MCF 10A (cell line): Measurements from ENCODE around the gene NUDT22. TPM values are rescaled to one million over a fixed set of nuclear protein-coding genes. Genes with fewer than 3 reads are reported as not detected.
A peak's percentile ranks its signal among the peaks of the same experiment; 100 is the strongest.

Experiments used
- BruUV-seq: library from RNA; stranded (reverse); fragments of 400-500 nt; replicated peaks from 2 replicates; lab custom pipeline; 2021; lab: Mats Ljungman, UMichigan
- CTCF ChIA-PET: fragments of 300-600 bp; sonication (Branson Sonifier 250); formaldehyde crosslinking; extraction: SDS; loops from one replicate; lab custom pipeline; 2021; ENCODE audit warnings: antibody characterized with exemption, inconsistent platforms; lab: Yijun Ruan, JAX
- POLR2A ChIA-PET: fragments of 300-600, 350-650 bp; sonication (Branson Sonifier 250); formaldehyde crosslinking; extraction: SDS; loops from one replicate; lab custom pipeline; 2020; ENCODE audit warnings: antibody characterized with exemption, inconsistent platforms; lab: Yijun Ruan, JAX
- DNase-seq: peaks from one replicate; pipeline ENCODE4 v3.0.0-alpha.2; 2018; ENCODE audit not compliant: unreplicated experiment
- H3K27ac Mint-ChIP-seq: one replicate; pipeline ENCODE4 v1.8.0; 2022; ENCODE audit warnings: mild to moderate bottlenecking, low read depth, mixed read lengths; ENCODE audit not compliant: unreplicated experiment
- H3K27me3 Mint-ChIP-seq: one replicate; pipeline ENCODE4 v1.8.0; 2022; ENCODE audit warnings: mixed read lengths; ENCODE audit not compliant: insufficient read depth, unreplicated experiment
- H3K36me3 Mint-ChIP-seq: one replicate; pipeline ENCODE4 v1.8.0; 2022; ENCODE audit warnings: mild to moderate bottlenecking, moderate library complexity, mixed read lengths; ENCODE audit not compliant: insufficient read depth, unreplicated experiment
- H3K4me1 Mint-ChIP-seq: one replicate; pipeline ENCODE4 v1.8.0; 2022; ENCODE audit warnings: mixed read lengths; ENCODE audit not compliant: insufficient read depth, unreplicated experiment
- H3K4me3 Mint-ChIP-seq: one replicate; pipeline ENCODE4 v1.8.0; 2022; ENCODE audit warnings: mild to moderate bottlenecking, moderate library complexity, mixed read lengths; ENCODE audit not compliant: unreplicated experiment
- H3K9me3 Mint-ChIP-seq: one replicate; pipeline ENCODE4 v1.8.0; 2022; ENCODE audit warnings: mixed read lengths; ENCODE audit not compliant: unreplicated experiment
- intact Hi-C: fragments of 100-400 bp; cut with micrococcal nuclease; formaldehyde crosslinking; loops from 2 replicates; pipeline ENCODE4 v1.14.1; 2022
- total RNA-seq: library from RNA; stranded (reverse); gene quantifications from 2 replicates; pipeline ENCODE4 v1.2.3, GENCODE V29; 2022
- TF ChIP-seq, protein P1 (sequence below): fragments of 200-600 bp; IDR thresholded peaks from one replicate; pipeline ENCODE4 v1.8.0; 2022; ENCODE audit warnings: antibody characterized with exemption, mild to moderate bottlenecking; ENCODE audit not compliant: unreplicated experiment

Gene NUDT22
- total RNA-seq, 1 experiment from 2014 or later = 51.0 TPM

DNA sequence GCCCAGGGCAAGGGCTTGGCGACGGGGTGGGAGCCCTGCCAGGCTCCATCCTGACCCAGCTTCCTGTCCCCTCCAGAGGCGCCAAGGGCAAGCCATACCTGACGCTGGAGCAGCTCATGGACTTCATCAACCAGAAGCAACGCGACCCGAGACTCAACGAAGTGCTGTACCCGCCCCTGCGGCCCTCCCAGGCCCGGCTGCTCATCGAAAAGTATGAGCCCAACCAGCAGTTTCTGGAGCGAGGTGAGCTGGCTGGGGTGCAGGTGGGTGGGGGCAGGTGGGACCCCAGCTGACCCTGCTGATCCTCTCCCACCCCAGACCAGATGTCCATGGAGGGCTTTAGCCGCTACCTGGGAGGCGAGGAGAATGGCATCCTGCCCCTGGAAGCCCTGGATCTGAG, 30.2 kb downstream of the NUDT22 start:
- Mint-ChIP-seq H3K9me3 (no peaks in the 10 kb centered on the region), H3K4me1 (peaks cover 6% of the 10 kb centered on the region), H3K4me3 (no peak overlapping the region), H3K27ac (no peak overlapping the region), H3K36me3 (peaks cover 24% of the 10 kb centered on the region), H3K27me3 (no peaks in the 10 kb centered on the region)
- ChIA-PET CTCF (interaction anchor here (0.7 to 1.5 kb wide), 2 partner anchors 48 to 51 kb away, joined by 3 to 5 read pairs; no protein-coding TSS in a partner anchor), POLR2A (interaction anchor here (1.6 to 3.1 kb wide), 2 partner anchors 11 to 13 kb away, joined by 5 to 10 read pairs; no protein-coding TSS in a partner anchor)
- TF ChIP-seq, protein P1, sequence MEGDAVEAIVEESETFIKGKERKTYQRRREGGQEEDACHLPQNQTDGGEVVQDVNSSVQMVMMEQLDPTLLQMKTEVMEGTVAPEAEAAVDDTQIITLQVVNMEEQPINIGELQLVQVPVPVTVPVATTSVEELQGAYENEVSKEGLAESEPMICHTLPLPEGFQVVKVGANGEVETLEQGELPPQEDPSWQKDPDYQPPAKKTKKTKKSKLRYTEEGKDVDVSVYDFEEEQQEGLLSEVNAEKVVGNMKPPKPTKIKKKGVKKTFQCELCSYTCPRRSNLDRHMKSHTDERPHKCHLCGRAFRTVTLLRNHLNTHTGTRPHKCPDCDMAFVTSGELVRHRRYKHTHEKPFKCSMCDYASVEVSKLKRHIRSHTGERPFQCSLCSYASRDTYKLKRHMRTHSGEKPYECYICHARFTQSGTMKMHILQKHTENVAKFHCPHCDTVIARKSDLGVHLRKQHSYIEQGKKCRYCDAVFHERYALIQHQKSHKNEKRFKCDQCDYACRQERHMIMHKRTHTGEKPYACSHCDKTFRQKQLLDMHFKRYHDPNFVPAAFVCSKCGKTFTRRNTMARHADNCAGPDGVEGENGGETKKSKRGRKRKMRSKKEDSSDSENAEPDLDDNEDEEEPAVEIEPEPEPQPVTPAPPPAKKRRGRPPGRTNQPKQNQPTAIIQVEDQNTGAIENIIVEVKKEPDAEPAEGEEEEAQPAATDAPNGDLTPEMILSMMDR = no peak
- DNase-seq = no peak
- intact Hi-C loops = no loop called here
- no TSS peak for BruUV-seq

DNA sequence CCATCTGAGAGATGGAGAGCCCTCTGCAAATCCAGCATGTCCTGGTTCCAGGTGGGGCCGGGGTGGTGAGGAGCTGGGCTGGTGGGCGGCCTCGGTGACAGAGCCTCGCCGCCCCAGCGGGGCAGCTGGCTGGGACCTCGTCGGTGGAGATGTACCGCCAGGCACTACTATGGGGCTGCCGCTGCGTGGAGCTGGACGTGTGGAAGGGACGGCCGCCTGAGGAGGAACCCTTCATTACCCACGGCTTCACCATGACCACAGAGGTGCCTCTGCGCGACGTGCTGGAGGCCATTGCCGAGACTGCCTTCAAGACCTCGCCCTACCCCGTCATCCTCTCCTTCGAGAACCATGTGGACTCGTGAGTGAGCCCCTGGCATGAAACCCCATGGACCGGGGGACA, 32.3 kb downstream of the NUDT22 start:
- Mint-ChIP-seq H3K36me3 (peaks cover 36% of the 10 kb centered on the region), H3K27me3 (no peaks in the 10 kb centered on the region), H3K27ac (no peak overlapping the region), H3K9me3 (no peaks in the 10 kb centered on the region), H3K4me1 (peaks cover 6% of the 10 kb centered on the region), H3K4me3 (no peak overlapping the region)
- TF ChIP-seq, protein P1 = no peak
- ChIA-PET POLR2A (interaction anchor here (1.4 to 3.1 kb wide), 2 partner anchors 11 to 26 kb away, joined by 4 to 10 read pairs; partner anchors contain the start of gene BAD), CTCF (interaction anchor here (0.9 kb wide), 1 partner anchor 32 kb away, joined by 4 read pairs; no protein-coding TSS in a partner anchor)
- DNase-seq = no peak
- intact Hi-C loops = no loop called here
- BruUV-seq = no TSS peak

DNA sequence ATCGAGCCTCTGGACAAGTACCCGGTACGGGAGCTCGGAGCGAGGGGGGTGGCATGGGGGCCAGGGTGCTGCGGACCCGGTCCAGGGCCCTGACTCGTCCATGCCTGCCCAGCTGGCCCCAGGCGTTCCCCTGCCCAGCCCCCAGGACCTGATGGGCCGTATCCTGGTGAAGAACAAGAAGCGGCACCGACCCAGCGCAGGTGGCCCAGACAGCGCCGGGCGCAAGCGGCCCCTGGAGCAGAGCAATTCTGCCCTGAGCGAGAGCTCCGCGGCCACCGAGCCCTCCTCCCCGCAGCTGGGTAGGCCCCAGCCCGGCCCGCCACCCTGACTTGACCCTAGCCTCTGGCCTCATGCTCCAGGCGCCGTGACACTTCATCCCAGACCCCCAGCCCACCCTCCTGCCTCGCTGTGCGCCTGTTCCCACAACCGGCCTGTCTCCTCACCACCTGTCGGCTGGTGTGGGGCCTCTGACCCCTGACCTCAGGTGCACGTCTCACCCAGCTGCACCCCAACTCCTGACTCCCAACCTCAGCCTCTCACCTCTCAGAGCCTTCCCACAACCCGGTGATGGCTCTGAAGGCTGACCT, 33.0 kb downstream of the NUDT22 start:
- peaks cover 38% of the 10 kb centered on the region for H3K36me3 Mint-ChIP-seq
- peak overlapping the region; percentile 3 for H3K27ac Mint-ChIP-seq
- intact Hi-C loops = no loop called here
- no peak for DNase-seq
- no peaks in the 10 kb centered on the region for H3K27me3 Mint-ChIP-seq
- POLR2A ChIA-PET = interaction anchor here (1.2 kb wide), 1 partner anchor 9 kb away, joined by 3 read pairs; no protein-coding TSS in a partner anchor
- H3K9me3 Mint-ChIP-seq = no peaks in the 10 kb centered on the region
- no TSS peak for BruUV-seq
- CTCF ChIA-PET = interaction anchor here (0.9 to 1.1 kb wide), 2 partner anchors 32 to 96 kb away, joined by 4 read pairs; no protein-coding TSS in a partner anchor
- no peak overlapping the region for H3K4me3 Mint-ChIP-seq
- TF ChIP-seq, protein P1 = no peak
- peaks cover 6% of the 10 kb centered on the region for H3K4me1 Mint-ChIP-seq

DNA sequence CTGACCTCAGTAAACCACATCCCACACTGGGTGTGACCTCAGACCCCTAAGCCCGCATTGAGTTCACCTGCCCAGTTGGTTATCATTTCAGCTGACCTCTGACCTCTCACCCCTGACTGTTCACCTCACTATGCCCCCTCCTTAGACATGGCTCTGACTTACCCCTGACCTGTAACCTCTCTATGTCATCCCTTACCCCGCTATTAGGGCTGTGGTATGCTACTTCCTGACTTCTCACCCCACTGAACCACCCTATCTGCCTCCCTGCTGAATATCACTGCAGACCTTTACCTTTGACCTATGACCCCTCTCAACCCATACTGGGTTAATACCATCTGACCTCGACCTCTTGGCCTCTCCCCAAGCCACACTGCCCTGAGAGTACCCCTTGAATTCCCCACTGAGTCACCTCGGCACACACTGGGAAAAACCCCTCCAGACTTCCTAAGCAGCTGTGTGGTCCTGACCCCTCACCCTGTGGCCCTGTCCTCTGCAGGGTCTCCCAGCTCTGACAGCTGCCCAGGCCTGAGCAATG, 33.5 kb downstream of the NUDT22 start:
- ChIA-PET CTCF (interaction anchor here (1.1 kb wide), 1 partner anchor 95 kb away, joined by 4 read pairs; no protein-coding TSS in a partner anchor), POLR2A (interaction anchor here (1.2 kb wide), 1 partner anchor 9 kb away, joined by 3 read pairs; no protein-coding TSS in a partner anchor)
- Mint-ChIP-seq H3K27ac (peak overlapping the region; percentile 3), H3K36me3 (peaks cover 44% of the 10 kb centered on the region), H3K4me3 (no peak overlapping the region), H3K27me3 (no peaks in the 10 kb centered on the region), H3K4me1 (peaks cover 6% of the 10 kb centered on the region), H3K9me3 (no peaks in the 10 kb centered on the region)
- no peak for DNase-seq
- TF ChIP-seq, protein P1 = no peak
- intact Hi-C loops = no loop called here
- BruUV-seq = no TSS peak
